ENCODE results near the gene SPTLC2.

DNA sequence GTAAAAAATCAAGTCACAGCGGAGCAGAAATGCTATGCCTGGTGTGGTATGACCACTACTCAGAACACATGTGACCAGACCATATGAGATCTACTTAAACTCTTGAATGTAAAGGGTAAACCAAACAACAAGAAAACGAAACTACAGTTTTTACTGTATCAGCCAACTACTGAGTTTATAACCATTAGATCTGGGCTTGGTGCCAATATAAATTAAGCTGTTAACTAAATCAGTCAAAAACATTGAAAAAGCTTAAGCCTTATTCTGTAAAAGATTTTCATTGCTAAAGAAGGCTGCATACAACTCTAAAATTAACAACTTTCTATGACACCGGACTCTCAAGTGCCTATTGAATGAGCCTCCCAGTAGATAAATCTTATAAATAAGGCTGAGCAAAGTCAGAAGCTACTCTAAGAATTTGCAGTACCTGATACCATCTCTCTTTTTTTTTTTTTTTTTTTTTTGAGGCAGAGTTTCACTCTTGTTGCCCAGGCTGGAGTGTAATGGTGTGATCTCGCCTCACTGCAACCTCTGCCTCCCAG, 35.4 kb downstream of the SPTLC2 start:
- TF ChIP-seq, protein P1, sequence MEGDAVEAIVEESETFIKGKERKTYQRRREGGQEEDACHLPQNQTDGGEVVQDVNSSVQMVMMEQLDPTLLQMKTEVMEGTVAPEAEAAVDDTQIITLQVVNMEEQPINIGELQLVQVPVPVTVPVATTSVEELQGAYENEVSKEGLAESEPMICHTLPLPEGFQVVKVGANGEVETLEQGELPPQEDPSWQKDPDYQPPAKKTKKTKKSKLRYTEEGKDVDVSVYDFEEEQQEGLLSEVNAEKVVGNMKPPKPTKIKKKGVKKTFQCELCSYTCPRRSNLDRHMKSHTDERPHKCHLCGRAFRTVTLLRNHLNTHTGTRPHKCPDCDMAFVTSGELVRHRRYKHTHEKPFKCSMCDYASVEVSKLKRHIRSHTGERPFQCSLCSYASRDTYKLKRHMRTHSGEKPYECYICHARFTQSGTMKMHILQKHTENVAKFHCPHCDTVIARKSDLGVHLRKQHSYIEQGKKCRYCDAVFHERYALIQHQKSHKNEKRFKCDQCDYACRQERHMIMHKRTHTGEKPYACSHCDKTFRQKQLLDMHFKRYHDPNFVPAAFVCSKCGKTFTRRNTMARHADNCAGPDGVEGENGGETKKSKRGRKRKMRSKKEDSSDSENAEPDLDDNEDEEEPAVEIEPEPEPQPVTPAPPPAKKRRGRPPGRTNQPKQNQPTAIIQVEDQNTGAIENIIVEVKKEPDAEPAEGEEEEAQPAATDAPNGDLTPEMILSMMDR (IDR thresholded peaks at IDR 0.05 in 2 of 3, conservative IDR thresholded peaks at IDR 0.05 in 1 of 3; ENCODE audit: borderline replicate concordance in 1 of 3, insufficient read depth in 1 of 3, low read depth in 2 of 3, low read length in 2 of 3) = no peak
- TF ChIP-seq CEBPB (IDR thresholded peaks at IDR 0.05; ENCODE audit: low read depth) = no peak
